BE2C (cell line): ENCODE results near the gene POU2F3. TPM values are rescaled to one million over a fixed set of nuclear protein-coding genes. Genes with fewer than 3 reads are reported as not detected.

Experiments
- DNase-seq: peaks from one replicate; pipeline ENCODE4 v3.0.0-alpha.2; 2020
- H3K27me3 ChIP-seq: fragments of 250-450 bp; sonication (Bioruptor Pico); 2 replicates; pipeline ENCODE4 v1.5.1; 2020; ENCODE audit warnings: mild to moderate bottlenecking
- H3K36me3 ChIP-seq: fragments of 250-450 bp; sonication (Bioruptor Pico); 2 replicates; pipeline ENCODE4 v1.5.1; 2020; ENCODE audit warnings: mild to moderate bottlenecking
- H3K4me1 ChIP-seq: fragments of 250-450 bp; sonication (Bioruptor Pico); 2 replicates; pipeline ENCODE4 v1.5.1; 2020
- H3K4me3 ChIP-seq: 2 replicates; pipeline ENCODE4 v1.5.1; 2011; ENCODE audit warnings: low read depth, low read length
- H3K9me3 ChIP-seq: fragments of 250-450 bp; sonication (Bioruptor Pico); 2 replicates; pipeline ENCODE4 v1.5.1; 2020
- polyA plus RNA-seq: library from polyadenylated mRNA; unstranded; fragments of >200 nt; gene quantifications from one replicate; pipeline ENCODE4 v1.2.1, GENCODE V29; 2012; ENCODE audit warnings: low read depth, missing spikeins; ENCODE audit not compliant: insufficient read length, insufficient read depth
- TF ChIP-seq, protein P1 (sequence below): IDR thresholded peaks from 2 replicates; pipeline ENCODE4 v1.5.1; 2012; ENCODE audit warnings: mild to moderate bottlenecking, low read depth, low read length

The POU2F3 gene
- not detected for polyA plus RNA-seq

DNA sequence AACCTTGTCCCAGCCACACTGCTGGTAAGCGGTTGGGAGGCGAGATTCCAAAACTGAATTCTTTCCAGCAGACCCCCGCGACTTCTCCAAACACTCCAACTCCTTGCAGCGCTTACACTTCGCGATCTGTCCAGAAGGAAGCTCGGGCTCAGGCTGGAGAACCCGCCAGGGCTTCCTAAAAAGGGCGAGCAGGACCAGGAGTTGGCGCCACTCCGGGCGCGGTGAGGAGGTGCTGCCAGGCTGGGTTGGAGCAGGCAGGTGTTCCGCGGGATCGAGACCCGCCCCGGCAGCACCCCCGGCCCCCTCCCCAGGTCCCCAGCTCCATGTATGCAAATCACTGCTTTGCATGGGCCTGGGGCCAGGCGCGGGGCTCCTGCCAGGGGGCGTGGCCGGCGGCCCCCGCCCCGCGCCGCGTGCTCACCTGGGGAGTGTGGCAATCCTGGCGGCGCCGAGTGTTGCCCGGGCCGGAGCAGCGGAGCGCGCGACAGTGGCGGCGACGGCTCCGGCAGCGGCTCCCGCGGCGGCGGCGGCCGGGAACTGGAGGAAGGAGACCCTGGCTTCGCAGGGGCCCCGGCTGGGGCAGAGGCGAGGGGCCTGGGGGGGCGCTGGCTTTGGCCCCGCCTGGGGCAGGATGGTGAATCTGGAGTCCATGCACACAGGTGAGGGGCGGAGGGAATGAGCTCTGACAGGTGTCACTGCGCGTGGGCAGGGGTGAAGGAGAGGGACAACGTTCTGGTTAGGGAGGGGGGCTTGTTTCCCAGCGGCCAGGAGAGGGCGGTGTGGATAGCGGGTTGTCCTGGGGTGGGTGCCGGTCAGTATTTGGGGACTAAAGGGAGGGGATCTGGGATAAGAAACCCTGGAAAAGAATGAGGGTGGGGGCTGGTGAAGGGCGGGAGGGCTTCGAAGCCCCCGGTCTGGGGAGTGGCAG, at the start of gene POU2F3:
Gene POU2F3, plus strand, starts transcription at position 428 of the 928 bp plus-strand sequence. Its CDS starts 204 bp downstream, at position 632.
- Histone ChIP-seq H3K4me3 (no peak within 1 kb of the TSS), H3K36me3 (no peaks in the 10 kb centered on the region)
- no peak for DNase-seq

GRCh38 chr11:120191058-120191457, 48.9 kb upstream of the POU2F3 start:
- no peaks in the 10 kb centered on the region for H3K9me3 ChIP-seq
- H3K4me1 ChIP-seq, result peaks cover 5% of the 10 kb centered on the region; the same call in 1 of the 2 replicates
- DNase-seq, result no peak
- H3K27me3 ChIP-seq, result no peaks in the 10 kb centered on the region
- H3K36me3 ChIP-seq, result no peaks in the 10 kb centered on the region
- H3K4me3 ChIP-seq, result no peak overlapping the region
- TF ChIP-seq, protein P1, sequence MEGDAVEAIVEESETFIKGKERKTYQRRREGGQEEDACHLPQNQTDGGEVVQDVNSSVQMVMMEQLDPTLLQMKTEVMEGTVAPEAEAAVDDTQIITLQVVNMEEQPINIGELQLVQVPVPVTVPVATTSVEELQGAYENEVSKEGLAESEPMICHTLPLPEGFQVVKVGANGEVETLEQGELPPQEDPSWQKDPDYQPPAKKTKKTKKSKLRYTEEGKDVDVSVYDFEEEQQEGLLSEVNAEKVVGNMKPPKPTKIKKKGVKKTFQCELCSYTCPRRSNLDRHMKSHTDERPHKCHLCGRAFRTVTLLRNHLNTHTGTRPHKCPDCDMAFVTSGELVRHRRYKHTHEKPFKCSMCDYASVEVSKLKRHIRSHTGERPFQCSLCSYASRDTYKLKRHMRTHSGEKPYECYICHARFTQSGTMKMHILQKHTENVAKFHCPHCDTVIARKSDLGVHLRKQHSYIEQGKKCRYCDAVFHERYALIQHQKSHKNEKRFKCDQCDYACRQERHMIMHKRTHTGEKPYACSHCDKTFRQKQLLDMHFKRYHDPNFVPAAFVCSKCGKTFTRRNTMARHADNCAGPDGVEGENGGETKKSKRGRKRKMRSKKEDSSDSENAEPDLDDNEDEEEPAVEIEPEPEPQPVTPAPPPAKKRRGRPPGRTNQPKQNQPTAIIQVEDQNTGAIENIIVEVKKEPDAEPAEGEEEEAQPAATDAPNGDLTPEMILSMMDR, result no peak

More for the DNA sequence above, at the start of gene POU2F3:
- Histone ChIP-seq H3K27me3 (peaks cover 9% of the 10 kb centered on the region), H3K9me3 (no peaks in the 10 kb centered on the region), H3K4me1 (no peaks in the 10 kb centered on the region)
- TF ChIP-seq, protein P1, result peak; percentile 40

- H3K4me1 ChIP-seq, result peaks cover 5% of the 10 kb centered on the region; the same call in 1 of the 2 replicates
- H3K27me3 ChIP-seq, result no peaks in the 10 kb centered on the region
- no peaks in the 10 kb centered on the region for H3K36me3 ChIP-seq
- DNase-seq, result no peak
- H3K4me3 ChIP-seq, result no peak overlapping the region
- TF ChIP-seq, protein P1, result no peak
- H3K9me3 ChIP-seq, result no peaks in the 10 kb centered on the region
Measured at GRCh38 chr11:120192831-120193625, 46.9 kb upstream of the POU2F3 start.

- H3K4me3 ChIP-seq, result no peak overlapping the region
- H3K27me3 ChIP-seq, result no peaks in the 10 kb centered on the region
- peaks cover 5% of the 10 kb centered on the region; the same call in 1 of the 2 replicates for H3K4me1 ChIP-seq
- H3K9me3 ChIP-seq, result no peaks in the 10 kb centered on the region
- no peaks in the 10 kb centered on the region for H3K36me3 ChIP-seq
- no peak for DNase-seq
- TF ChIP-seq, protein P1, result no peak
Measured at GRCh38 chr11:120194166-120194565, 45.8 kb upstream of the POU2F3 start.

DNA sequence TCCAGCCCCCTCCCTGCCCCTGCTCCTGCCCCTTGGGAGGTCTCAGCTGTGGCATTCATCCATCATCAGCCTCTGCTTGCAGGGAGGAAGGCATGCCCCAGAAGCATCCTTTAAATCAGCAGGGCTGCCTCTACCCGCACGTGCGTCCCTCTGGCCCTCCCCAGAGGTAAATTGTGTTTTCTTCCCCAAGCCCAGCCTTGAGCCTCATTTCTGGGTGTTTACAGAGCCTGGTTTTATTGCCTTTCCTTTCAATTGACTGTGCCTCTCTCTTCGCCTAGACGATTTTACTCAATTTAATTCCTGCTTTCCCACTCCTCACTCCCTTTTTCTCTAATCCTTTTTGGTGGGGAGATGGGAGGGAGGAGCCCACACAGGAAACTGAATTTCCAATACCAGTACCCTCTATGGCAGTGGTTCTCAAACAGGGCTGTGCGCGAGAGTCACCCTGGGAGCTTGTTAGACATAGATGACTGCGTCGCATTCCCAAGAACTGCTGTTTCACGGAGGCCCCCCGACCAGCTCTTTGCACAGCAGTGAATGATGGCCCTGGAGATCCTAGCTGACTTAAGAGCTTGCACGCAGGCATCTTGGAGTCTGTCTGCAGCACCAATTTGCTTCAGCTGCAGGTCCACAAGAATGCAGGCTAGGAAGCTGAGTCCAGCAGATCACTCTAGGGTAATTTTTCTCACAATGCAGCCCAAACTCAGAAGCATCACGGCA, 44.2 kb upstream of the POU2F3 start:
- Histone ChIP-seq H3K9me3 (no peaks in the 10 kb centered on the region), H3K4me3 (no peak overlapping the region), H3K36me3 (no peaks in the 10 kb centered on the region), H3K4me1 (peaks cover 5% of the 10 kb centered on the region; the same call in 1 of the 2 replicates), H3K27me3 (no peaks in the 10 kb centered on the region)
- DNase-seq, result no peak
- TF ChIP-seq, protein P1, result no peak
